B cell (primary cell): ENCODE measurements around the gene RAB3A. TPM values are rescaled to one million over a fixed set of nuclear protein-coding genes. Genes with fewer than 3 reads are reported as not detected.

Source experiments
- ATAC-seq: fragments of 200-7000 bp; cut with Tn5 transposase; one replicate; pipeline ENCODE4 v1.10.0; 2021; ENCODE audit warnings: low read depth, mild to moderate bottlenecking, moderate number of reproducible peaks, moderate library complexity
- CTCF ChIA-PET: fragments of 350-600 bp; sonication (Branson Sonifier 250); formaldehyde crosslinking; loops from one replicate; lab custom pipeline; 2021; ENCODE audit warnings: antibody characterized with exemption, inconsistent platforms; lab: Charles Lee
- POLR2A ChIA-PET: fragments of 350-600 bp; sonication (Branson Sonifier 250); formaldehyde crosslinking; loops from one replicate; lab custom pipeline; 2021; ENCODE audit warnings: antibody characterized with exemption; lab: Charles Lee
- DNase-seq: peaks from one replicate; pipeline ENCODE4 v3.0.0; 2013
- H2AFZ ChIP-seq: 2 replicates; pipeline ENCODE4 v1.6.1; 2012; ENCODE audit warnings: mild to moderate bottlenecking, low read depth, low read length; ENCODE audit not compliant: insufficient read depth, poor library complexity, severe bottlenecking
- H3K27ac ChIP-seq, 2 donors: 1 replicate in 1 of 2; 2 replicates in 1 of 2; pipeline ENCODE4 v1.5.1; 2012 to 2013; ENCODE audit warnings: low read length in 2 of 2, mild to moderate bottlenecking in 2 of 2, moderate library complexity in 1 of 2
- H3K27me3 ChIP-seq, 4 experiments: fragments of 200-600 bp in 1 of 4; sonication (generic) in 1 of 4; replicated peaks in 1 of 4; 1 replicate in 2 of 4; 2 replicates in 2 of 4; pipeline versions ENCODE4 v1.6.1 to v1.7.0; 2013 to 2016; ENCODE audit warnings: low read length in 3 of 4, mild to moderate bottlenecking in 2 of 4, mixed read lengths in 1 of 4, moderate library complexity in 1 of 4; ENCODE audit not compliant: insufficient read depth in 4 of 4, control insufficient read depth in 3 of 4; ENCODE audit errors: control extremely low read depth in 1 of 4
- H3K36me3 ChIP-seq, 2 experiments: replicated peaks in 1 of 2; 1 replicate in 1 of 2; 2 replicates in 1 of 2; pipeline versions ENCODE4 v1.6.1 to v1.7.1; 2013; ENCODE audit warnings: low read length in 1 of 2; ENCODE audit not compliant: insufficient read depth in 2 of 2, control insufficient read depth in 1 of 2; ENCODE audit errors: control extremely low read depth in 1 of 2, extremely low read depth in 1 of 2
- H3K4me1 ChIP-seq, 2 donors: fragments of 200-600 bp in 1 of 2; sonication (generic) in 1 of 2; 1 replicate in 1 of 2; 2 replicates in 1 of 2; pipeline versions ENCODE4 v1.5.1 to v1.6.1; 2013 to 2017; ENCODE audit warnings: low read length in 2 of 2; ENCODE audit not compliant: control insufficient read depth in 2 of 2, insufficient read depth in 2 of 2
- H3K4me2 ChIP-seq: replicated peaks from 2 replicates; pipeline ENCODE3; 2012; ENCODE audit warnings: mild to moderate bottlenecking, low read depth, low read length; ENCODE audit not compliant: poor library complexity, severe bottlenecking
- H3K4me3 ChIP-seq, 5 experiments: fragments of 200-600 bp in 1 of 5; sonication (generic) in 1 of 5; 1 replicate in 3 of 5; 2 replicates in 2 of 5; pipeline versions ENCODE4 v1.5.1 to v1.7.0; 2011 to 2016; ENCODE audit warnings: low read length in 4 of 5, mild to moderate bottlenecking in 4 of 5, low read depth in 2 of 5, control low read depth in 1 of 5, moderate library complexity in 1 of 5; ENCODE audit not compliant: insufficient read depth in 1 of 5; ENCODE audit errors: control extremely low read depth in 1 of 5, extremely low read depth in 1 of 5
- H3K79me2 ChIP-seq: fragments of 200-600 bp; sonication (generic); one replicate; pipeline ENCODE4 v1.6.0; 2016; ENCODE audit warnings: low read length; ENCODE audit not compliant: control insufficient read depth, insufficient read depth
- H3K9ac ChIP-seq: fragments of 200-600 bp; sonication (generic); 2 replicates; pipeline ENCODE4 v1.6.1; 2017; ENCODE audit warnings: mild to moderate bottlenecking, low read length, moderate library complexity
- H3K9me3 ChIP-seq, 3 donors: one replicate each; pipeline versions ENCODE4 v1.6.1 to v1.7.1; 2013; ENCODE audit warnings: low read length in 2 of 3; ENCODE audit not compliant: control insufficient read depth in 2 of 3, insufficient read depth in 1 of 3; ENCODE audit errors: control extremely low read depth in 1 of 3
- H4K20me1 ChIP-seq: 2 replicates; pipeline ENCODE4 v1.6.0; 2012; ENCODE audit warnings: mild to moderate bottlenecking, low read length; ENCODE audit not compliant: insufficient read depth, control insufficient read depth, poor library complexity, severe bottlenecking
- H3K27ac Mint-ChIP-seq: one replicate; pipeline ENCODE4 v1.8.0; 2021; ENCODE audit warnings: mixed read lengths
- H3K27me3 Mint-ChIP-seq: one replicate; pipeline ENCODE4 v1.8.0; 2021; ENCODE audit warnings: mixed read lengths
- H3K4me1 Mint-ChIP-seq: one replicate; pipeline ENCODE4 v1.8.0; 2021; ENCODE audit warnings: mixed read lengths
- H3K4me3 Mint-ChIP-seq: one replicate; pipeline ENCODE4 v1.8.0; 2021; ENCODE audit warnings: mixed read lengths
- H3K9me3 Mint-ChIP-seq: one replicate; pipeline ENCODE4 v1.8.0; 2022; ENCODE audit warnings: mixed read lengths; ENCODE audit not compliant: insufficient read depth
- EZH2 ChIP-seq: IDR thresholded peaks from 2 replicates; pipeline ENCODE4 v1.6.1; 2012; ENCODE audit warnings: borderline replicate concordance, low read depth, mild to moderate bottlenecking, moderate library complexity, low read length; ENCODE audit not compliant: insufficient read depth, poor library complexity, severe bottlenecking
- WGBS: methylation state at CpG from one replicate; pipeline ENCODE4 v1.1.5; 2013; ENCODE audit warnings: missing lambda C conversion rate; ENCODE audit not compliant: insufficient coverage; 5-methylcytosine and 5-hydroxymethylcytosine counted together
- intact Hi-C: fragments of 100-400 bp; cut with micrococcal nuclease; formaldehyde crosslinking; loops from one replicate; pipeline ENCODE4 v1.10.0; 2022
- polyA plus RNA-seq: library from polyadenylated mRNA; depleted of rRNA; stranded (reverse); fragments of >200 nt; gene quantifications from 2 replicates; pipeline ENCODE4 v1.2.3, GENCODE V29; 2012
- total RNA-seq, 2 donors: library from RNA; stranded (reverse); fragments of 120-200 nt in 1 of 2; gene quantifications; 1 replicate in 1 of 2; 2 replicates in 1 of 2; pipeline versions ENCODE4 v1.2.3 to v1.2.4, GENCODE V29; 2013 to 2022
- TF ChIP-seq, protein P1 (sequence below): fragments of 200-600 bp; IDR thresholded peaks from one replicate; pipeline ENCODE4 v1.8.0; 2022; ENCODE audit warnings: antibody characterized with exemption, mild to moderate bottlenecking

Gene RAB3A
- total and polyA plus RNA-seq, 2 donors (not counting 1 experiment from before 2014, with no cell fraction given): 7.7 to 10.4 TPM

DNA sequence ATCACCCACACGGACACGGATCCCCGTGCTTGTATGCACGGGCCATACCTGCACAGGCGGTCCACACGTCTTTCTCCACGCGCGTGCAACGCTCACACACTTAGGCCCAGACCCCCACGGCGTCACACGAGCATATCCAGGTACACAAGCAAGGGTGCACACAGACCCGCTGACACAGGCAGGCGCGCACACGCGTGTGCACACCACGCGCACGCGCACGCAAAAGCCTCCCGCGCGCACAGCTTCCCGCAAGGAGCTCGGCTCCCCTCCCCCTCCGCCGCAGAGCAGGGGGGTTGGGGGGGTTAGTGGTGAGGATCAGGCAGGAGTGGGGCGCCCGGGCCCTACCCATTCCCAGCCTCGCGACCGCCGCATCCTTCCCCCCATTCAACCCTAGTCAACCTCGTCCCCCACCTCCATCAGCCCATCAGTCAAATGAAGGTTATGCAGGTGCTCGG, 407 bp downstream of the RAB3A start:
- Histone ChIP-seq H3K4me3 (peak overlapping the region; percentile 46 to 78 (median 75)), H2AFZ (peak overlapping the region; percentile 67), H3K9me3 (no peaks in the 10 kb centered on the region), H4K20me1 (no peaks in the 10 kb centered on the region), H3K27me3 (peaks cover 0 to 3% (median under 1%) of the 10 kb centered on the region in 4 experiments), H3K4me1 (peaks cover 15 to 29% of the 10 kb centered on the region in 2 donors), H3K27ac (peak overlapping the region; percentile 31 to 39), H3K4me2 (peak overlapping the region; percentile 85), H3K79me2 (peaks cover 26% of the 10 kb centered on the region), H3K9ac (peak overlapping the region; percentile 69), H3K36me3 (peaks cover 0 to 11% of the 10 kb centered on the region in 2 experiments)
- Mint-ChIP-seq H3K9me3 (no peaks in the 10 kb centered on the region), H3K27ac (peak overlapping the region; percentile 96), H3K27me3 (peaks cover 1% of the 10 kb centered on the region), H3K4me1 (peaks cover 28% of the 10 kb centered on the region), H3K4me3 (peak overlapping the region; percentile 95)
- POLR2A ChIA-PET: interaction anchor here (0.6 to 3.9 kb wide), 16 partner anchors 8 to 356 kb away, joined by 3 to 27 read pairs (median 5); partner anchors contain the start of genes LSM4 and MPV17L2
- ATAC-seq (no peak), DNase-seq (no peak)
- TF ChIP-seq, protein P1, sequence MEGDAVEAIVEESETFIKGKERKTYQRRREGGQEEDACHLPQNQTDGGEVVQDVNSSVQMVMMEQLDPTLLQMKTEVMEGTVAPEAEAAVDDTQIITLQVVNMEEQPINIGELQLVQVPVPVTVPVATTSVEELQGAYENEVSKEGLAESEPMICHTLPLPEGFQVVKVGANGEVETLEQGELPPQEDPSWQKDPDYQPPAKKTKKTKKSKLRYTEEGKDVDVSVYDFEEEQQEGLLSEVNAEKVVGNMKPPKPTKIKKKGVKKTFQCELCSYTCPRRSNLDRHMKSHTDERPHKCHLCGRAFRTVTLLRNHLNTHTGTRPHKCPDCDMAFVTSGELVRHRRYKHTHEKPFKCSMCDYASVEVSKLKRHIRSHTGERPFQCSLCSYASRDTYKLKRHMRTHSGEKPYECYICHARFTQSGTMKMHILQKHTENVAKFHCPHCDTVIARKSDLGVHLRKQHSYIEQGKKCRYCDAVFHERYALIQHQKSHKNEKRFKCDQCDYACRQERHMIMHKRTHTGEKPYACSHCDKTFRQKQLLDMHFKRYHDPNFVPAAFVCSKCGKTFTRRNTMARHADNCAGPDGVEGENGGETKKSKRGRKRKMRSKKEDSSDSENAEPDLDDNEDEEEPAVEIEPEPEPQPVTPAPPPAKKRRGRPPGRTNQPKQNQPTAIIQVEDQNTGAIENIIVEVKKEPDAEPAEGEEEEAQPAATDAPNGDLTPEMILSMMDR: no peak
- TF ChIP-seq EZH2: no peak
- CTCF ChIA-PET: interaction anchor here (1.1 to 11.5 kb wide), 4 partner anchors 10 to 90 kb away, joined by 3 to 152 read pairs (median 21); partner anchors contain the start of gene MPV17L2
- intact Hi-C loops: loop anchor here (5.0 kb wide), 1 partner anchor 629 kb away; the partner anchor contains the start of gene UPF1
- WGBS: 0% methylated on average over 24 of the region's 38 CpGs
